ENCODE data around the gene CLIC3.

DNA sequence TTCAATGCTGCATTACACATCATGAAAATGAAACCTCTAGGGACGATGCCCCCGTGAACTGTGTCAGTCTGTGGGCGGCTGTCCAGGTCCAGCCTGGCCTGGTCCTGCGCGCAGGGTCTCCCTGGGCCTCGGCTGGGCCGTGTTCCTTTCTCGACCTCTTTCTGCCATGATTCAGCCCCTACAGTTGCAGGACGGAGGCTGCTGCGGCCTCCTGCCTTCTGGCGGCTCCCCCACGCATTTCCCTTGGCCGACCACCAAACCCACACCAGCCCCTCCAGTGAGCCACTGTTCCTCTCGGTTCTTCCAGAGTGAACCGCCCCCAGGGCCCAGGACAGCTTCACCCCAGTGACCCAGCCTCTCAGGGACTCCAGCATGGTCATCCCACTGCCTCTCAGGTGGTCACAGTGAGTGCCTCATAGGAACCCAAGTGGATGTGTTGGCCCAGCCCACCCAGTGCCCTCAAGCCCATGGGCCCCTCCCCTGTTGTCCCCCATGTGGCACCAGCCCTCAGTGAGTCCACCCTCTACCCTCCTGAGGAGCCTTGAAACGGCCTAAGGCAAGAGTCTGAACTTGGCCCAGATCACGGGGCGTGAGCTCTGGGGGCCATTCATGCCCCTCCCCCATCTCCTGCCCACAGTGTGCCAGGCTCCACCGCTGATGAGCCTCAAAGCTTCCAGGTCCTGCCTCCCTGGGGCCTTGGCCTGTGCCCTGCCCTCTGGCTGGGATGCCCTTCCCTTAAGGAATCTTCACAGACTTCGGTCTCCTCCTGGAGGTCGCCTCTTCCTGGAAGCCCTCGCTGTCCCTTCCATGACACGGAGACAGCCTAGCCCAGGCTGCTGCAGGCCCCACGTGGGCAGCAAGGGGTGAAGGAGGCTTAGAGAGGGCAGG is 10.0 kb upstream of the CLIC3 start:
- TF ChIP-seq POLR2AphosphoS5 (IDR thresholded peaks at IDR 0.05; ENCODE audit: borderline replicate concordance, low read depth, low read length): no peak
- no peak for TF ChIP-seq EZH2 (IDR thresholded peaks at IDR 0.05)

Measured in SK-N-MC (cell line).